ENCODE results near the gene RHCE.
"Not testable (repeated sequence)": the region's sequence is repeated elsewhere in the genome, so short reads cannot be mapped to it uniquely, and the experiment has no call there.

The RHCE gene

GRCh38 chr1:25338986-25339385 lies 81.6 kb downstream of the RHCE start:
- no peak for DNase-seq

GRCh38 chr1:25338188-25338981 lies 82.2 kb downstream of the RHCE start, which contains the start of gene TMEM50A:
Gene TMEM50A (plus strand): TSS chr1:25338334. CDS start chr1:25340487, 2,153 bp downstream.
- DNase-seq = peak; percentile 85

GRCh38 chr1:25337483-25338187 lies 83.0 kb downstream of the RHCE start:
- DNase-seq = not testable (repeated sequence)

GRCh38 chr1:25336922-25337354 lies 83.7 kb downstream of the RHCE start:
- not testable (repeated sequence) for DNase-seq

GRCh38 chr1:25329950-25330349 lies 90.7 kb downstream of the RHCE start:
- DNase-seq = peak; percentile 86

- not testable (repeated sequence) for DNase-seq
Observed at GRCh38 chr1:25329336-25329735, 91.3 kb downstream of the RHCE start.

- DNase-seq = not testable (repeated sequence)
Observed at GRCh38 chr1:25328791-25329185, 91.8 kb downstream of the RHCE start.

- not testable (repeated sequence) for DNase-seq
Observed at GRCh38 chr1:25327864-25328790, 92.5 kb downstream of the RHCE start.

- not testable (repeated sequence) for DNase-seq
Observed at GRCh38 chr1:25324407-25324806, 96.2 kb downstream of the RHCE start.

- DNase-seq = not testable (repeated sequence)
Observed at GRCh38 chr1:25322127-25322526, 98.5 kb downstream of the RHCE start.

GRCh38 chr1:25320314-25320938 lies 100.2 kb downstream of the RHCE start:
- peak; percentile 98 for DNase-seq

GRCh38 chr1:25312806-25313470 lies 107.7 kb downstream of the RHCE start:
- DNase-seq = not testable (repeated sequence)
